SK-N-SH (cell line): ENCODE measurements around the gene CGB7. TPM values are rescaled to one million over a fixed set of nuclear protein-coding genes. Genes with fewer than 3 reads are reported as not detected.

Source experiments
- CTCF ChIA-PET: fragments of 300-600, 350-600 bp; formaldehyde crosslinking; extraction: SDS; loops from one replicate; lab custom pipeline; 2021; lab: Yijun Ruan, JAX
- POLR2A ChIA-PET: fragments of 350-600 bp; sonication (Branson Sonifier 250); formaldehyde crosslinking; extraction: SDS; loops from one replicate; lab custom pipeline; 2020; ENCODE audit warnings: antibody characterized with exemption, inconsistent platforms; lab: Yijun Ruan, JAX
- DNase-seq: peaks from one replicate; pipeline ENCODE4 v3.0.0; 2012
- H2AFZ ChIP-seq: fragments of 200-600 bp; sonication (generic); 2 replicates; pipeline ENCODE4 v1.8.1; 2016; ENCODE audit warnings: antibody characterized with exemption, mild to moderate bottlenecking, low read depth
- H3F3A ChIP-seq: fragments of 200-600 bp; sonication (generic); replicated peaks from 2 replicates; pipeline ENCODE3; 2016; ENCODE audit warnings: antibody characterized with exemption, mild to moderate bottlenecking; ENCODE audit not compliant: insufficient read depth
- H3K27ac ChIP-seq, 2 experiments: fragments of 200-500 bp in 1 of 2; fragments of 200-600 bp in 1 of 2; sonication (Bioruptor generic) in 1 of 2; sonication (generic), shearing (Covaris generic) in 1 of 2; 2 replicates each; pipeline versions ENCODE4 v1.5.1 to v1.6.1; 2014 to 2016; ENCODE audit warnings: low read depth in 2 of 2, inconsistent platforms in 1 of 2, low read length in 1 of 2, mild to moderate bottlenecking in 1 of 2, mixed read lengths in 1 of 2
- H3K27me3 ChIP-seq: fragments of 200-600 bp; sonication (generic), shearing (Covaris generic); 2 replicates; pipeline ENCODE4 v1.6.1; 2016; ENCODE audit warnings: mixed run types; ENCODE audit not compliant: insufficient read depth
- H3K36me3 ChIP-seq, 2 experiments: fragments of 200-500 bp in 1 of 2; fragments of 200-600 bp in 1 of 2; sonication (Bioruptor generic) in 1 of 2; sonication (generic) in 1 of 2; replicated peaks in 1 of 2; 2 replicates each; pipeline versions ENCODE3 to v1.5.1; 2014 to 2016; ENCODE audit warnings: low read length in 1 of 2, mild to moderate bottlenecking in 1 of 2; ENCODE audit not compliant: insufficient read depth in 2 of 2, control insufficient read depth in 1 of 2
- H3K4me1 ChIP-seq, 2 experiments: fragments of 200-500 bp in 1 of 2; fragments of 200-600 bp in 1 of 2; sonication (Bioruptor generic) in 1 of 2; sonication (generic), shearing (Covaris generic) in 1 of 2; 2 replicates each; pipeline versions ENCODE4 v1.5.1 to v1.6.1; 2014 to 2016; ENCODE audit warnings: low read depth in 1 of 2, low read length in 1 of 2, mixed run types in 1 of 2; ENCODE audit not compliant: insufficient read depth in 2 of 2, control insufficient read depth in 1 of 2
- H3K4me2 ChIP-seq: fragments of 200-600 bp; sonication (generic), shearing (Covaris generic); 2 replicates; pipeline ENCODE4 v1.6.1; 2017; ENCODE audit warnings: mixed run types
- H3K4me3 ChIP-seq, 2 experiments: fragments of 200-500 bp in 1 of 2; fragments of 200-600 bp in 1 of 2; sonication (Bioruptor generic) in 1 of 2; sonication (generic), shearing (Covaris generic) in 1 of 2; 2 replicates each; pipeline versions ENCODE4 v1.5.1 to v1.8.1; 2014 to 2016; ENCODE audit warnings: low read depth in 2 of 2, inconsistent platforms in 1 of 2, low read length in 1 of 2, mild to moderate bottlenecking in 1 of 2, mixed read lengths in 1 of 2, moderate library complexity in 1 of 2
- H3K79me2 ChIP-seq: fragments of 200-600 bp; sonication (generic); 2 replicates; pipeline ENCODE4 v1.8.1; 2017; ENCODE audit warnings: mild to moderate bottlenecking; ENCODE audit not compliant: insufficient read depth
- H3K9ac ChIP-seq: fragments of 200-600 bp; sonication (generic); 2 replicates; pipeline ENCODE4 v1.6.1; 2017; ENCODE audit warnings: mixed run types
- H3K9me2 ChIP-seq: fragments of 200-600 bp; sonication (generic); 2 replicates; pipeline ENCODE4 v1.6.1; 2017; ENCODE audit warnings: mixed run types
- H3K9me3 ChIP-seq: fragments of 200-600 bp; sonication (generic); 2 replicates; pipeline ENCODE4 v1.6.1; 2017; ENCODE audit warnings: mixed run types, mild to moderate bottlenecking, moderate library complexity
- H4K20me1 ChIP-seq: fragments of 200-600 bp; sonication (generic); 2 replicates; pipeline ENCODE4 v1.6.1; 2017; ENCODE audit warnings: mild to moderate bottlenecking, mixed run types; ENCODE audit not compliant: insufficient read depth
- EZH2phosphoT487 ChIP-seq: fragments of 200-600 bp; sonication (generic); IDR thresholded peaks from 2 replicates; pipeline ENCODE4 v1.6.1; 2017; ENCODE audit warnings: low read depth, mixed run types, mild to moderate bottlenecking, antibody characterized with exemption, moderate library complexity, borderline replicate concordance
- FOXJ3 ChIP-seq: sonication (generic); formaldehyde crosslinking; IDR thresholded peaks from 2 replicates; pipeline ENCODE4 v1.5.1; 2020; ENCODE audit warnings: mild to moderate bottlenecking, missing genetic modification reagents
- MXI1 ChIP-seq: IDR thresholded peaks from 2 replicates; pipeline ENCODE4 v1.6.1; 2012; ENCODE audit warnings: mild to moderate bottlenecking, low read depth, low read length, improper control_type of control experiment
- NFIC ChIP-seq: IDR thresholded peaks from 2 replicates; pipeline ENCODE4 v1.4.0; 2012; ENCODE audit warnings: borderline replicate concordance
- RCOR1 ChIP-seq: fragments of 150-350 bp; IDR thresholded peaks from 2 replicates; pipeline ENCODE4 v1.6.1; 2017; ENCODE audit warnings: antibody characterized with exemption, low read length
- SIN3A ChIP-seq: IDR thresholded peaks from 2 replicates; pipeline ENCODE4 v1.6.1; 2012; ENCODE audit warnings: low read depth, mild to moderate bottlenecking, low read length, moderate library complexity, borderline replicate concordance
- TCF12 ChIP-seq: IDR thresholded peaks from 2 replicates; pipeline ENCODE4 v1.4.0; 2012
- ZBTB33 ChIP-seq: IDR thresholded peaks from 2 replicates; pipeline ENCODE4 v1.4.0; 2012; ENCODE audit warnings: low read depth, borderline replicate concordance
- WGBS: methylation state at CpG from one replicate; pipeline ENCODE4 v1.1.6; 2017; ENCODE audit warnings: low lambda C conversion rate; 5-methylcytosine and 5-hydroxymethylcytosine counted together
- polyA plus RNA-seq, 3 experiments: library from polyadenylated mRNA; depleted of rRNA; stranded (reverse); fragments of >200 nt; gene quantifications; 2 replicates each; pipeline ENCODE4 v1.2.3, GENCODE V29; 2012
- TF ChIP-seq, protein P1 (sequence below): fragments of 150-350 bp; IDR thresholded peaks from 2 replicates; pipeline ENCODE4 v1.6.1; 2017; ENCODE audit warnings: antibody characterized with exemption, low read length, low read depth, borderline replicate concordance
- TF ChIP-seq, protein P2 (sequence below): IDR thresholded peaks from 2 replicates; pipeline ENCODE4 v1.4.0; 2012; ENCODE audit warnings: low read depth, borderline replicate concordance

The CGB7 gene
- polyA plus RNA-seq, 1 of the 3 experiments (the other 2 are of a cell fraction): 2.0 TPM

DNA sequence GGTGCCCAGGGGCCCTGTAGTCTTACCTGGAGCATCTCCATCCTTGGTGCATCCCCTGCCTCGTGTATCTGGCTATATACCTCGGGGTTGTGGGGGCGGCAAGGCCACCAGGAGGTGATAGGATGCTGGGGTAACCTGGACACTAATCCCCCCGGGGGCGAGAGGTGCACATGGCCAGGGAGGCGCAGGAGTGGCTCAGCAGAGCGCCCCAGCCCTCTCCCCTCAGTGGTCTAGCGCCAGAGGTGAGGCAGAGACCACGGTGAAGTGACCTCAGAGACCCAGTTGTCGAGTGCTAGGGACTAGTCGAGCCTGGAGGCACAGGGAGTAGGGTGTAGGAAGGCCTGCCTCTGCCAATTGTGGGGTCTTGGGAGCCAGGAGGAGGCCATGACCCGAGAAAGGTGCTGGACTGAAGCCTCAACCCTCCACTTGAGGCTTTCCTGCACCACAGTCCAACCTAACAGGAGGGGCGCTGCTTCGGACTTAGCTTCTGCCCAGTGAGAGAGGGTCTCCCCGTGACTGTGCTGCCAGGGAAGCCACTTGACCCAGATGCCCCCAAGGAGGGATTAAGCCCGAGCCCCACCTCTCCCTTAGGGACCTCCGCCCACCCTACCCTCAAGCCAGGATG lies 40.4 kb downstream of the CGB7 start, which contains the start of gene LHB:
TSS of gene LHB (minus strand) at position 51 of the 625 bp plus-strand sequence. CDS start at position 41, 10 bp downstream.
- no peaks in the 10 kb centered on the region for H4K20me1 ChIP-seq
- TF ChIP-seq NFIC: no peak
- TF ChIP-seq, all 33 proteins: peak for 0
- Histone ChIP-seq H3K4me1 (peaks cover 0 to 35% of the 10 kb centered on the region in 2 experiments; a peak in 1 of 4 replicates), H3K36me3 (peaks cover 0 to 24% of the 10 kb centered on the region in 2 experiments), H3K9me2 (no peaks in the 10 kb centered on the region), H3K27ac (no peak within 1 kb of the TSS), H3K79me2 (no peaks in the 10 kb centered on the region), H3K27me3 (no peaks in the 10 kb centered on the region), H3K9me3 (no peaks in the 10 kb centered on the region), H3K4me2 (peak within 1 kb of the TSS; percentile 79), H3F3A (peaks cover 24% of the 10 kb centered on the region), H3K9ac (peak within 1 kb of the TSS; percentile 18; the same call in 1 of the 2 replicates), H2AFZ (no peak within 1 kb of the TSS), H3K4me3 (peak within 1 kb of the TSS; percentile 46 to 60)
- ChIA-PET CTCF (interaction anchor here (0.9 to 3.3 kb wide), 9 partner anchors 8 to 57 kb away, joined by 3 to 17 read pairs (median 5); partner anchors contain the start of genes GYS1 and RUVBL2), POLR2A (interaction anchor here (1.5 kb wide), 1 partner anchor 8 kb away, joined by 7 read pairs; no protein-coding TSS in a partner anchor)
- peak; percentile 42 for DNase-seq
- WGBS: 89% methylated on average over 9 of the region's 17 CpGs

GRCh38 chr19:49016067-49016839 lies 41.3 kb downstream of the CGB7 start:
- ChIA-PET POLR2A (no interaction called here), CTCF (interaction anchor here (1.4 kb wide), 1 partner anchor 16 kb away, joined by 3 read pairs; no protein-coding TSS in a partner anchor)
- Histone ChIP-seq H3K9ac (no peak overlapping the region), H2AFZ (no peak overlapping the region), H3K4me3 (no peak overlapping the region), H3K4me1 (peaks cover 0 to 35% of the 10 kb centered on the region in 2 experiments; a peak in 1 of 4 replicates), H3K9me2 (no peaks in the 10 kb centered on the region), H3K9me3 (no peaks in the 10 kb centered on the region), H3K79me2 (no peaks in the 10 kb centered on the region), H3K36me3 (peaks cover 0 to 32% of the 10 kb centered on the region in 2 experiments), H3K4me2 (no peak overlapping the region), H3K27me3 (no peaks in the 10 kb centered on the region), H3F3A (peaks cover 17% of the 10 kb centered on the region), H3K27ac (no peak overlapping the region), H4K20me1 (no peaks in the 10 kb centered on the region)
- WGBS: 47% methylated on average over 3 of the region's 29 CpGs
- no peak for DNase-seq
- TF ChIP-seq TCF12 (no peak), SIN3A (no peak), ZBTB33 (no peak), RCOR1 (no peak), FOXJ3 (CRISPR knock-in tag) (no peak), MXI1 (no peak), EZH2phosphoT487 (no peak)
- TF ChIP-seq, protein P1, sequence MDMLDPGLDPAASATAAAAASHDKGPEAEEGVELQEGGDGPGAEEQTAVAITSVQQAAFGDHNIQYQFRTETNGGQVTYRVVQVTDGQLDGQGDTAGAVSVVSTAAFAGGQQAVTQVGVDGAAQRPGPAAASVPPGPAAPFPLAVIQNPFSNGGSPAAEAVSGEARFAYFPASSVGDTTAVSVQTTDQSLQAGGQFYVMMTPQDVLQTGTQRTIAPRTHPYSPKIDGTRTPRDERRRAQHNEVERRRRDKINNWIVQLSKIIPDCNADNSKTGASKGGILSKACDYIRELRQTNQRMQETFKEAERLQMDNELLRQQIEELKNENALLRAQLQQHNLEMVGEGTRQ: no peak
- TF ChIP-seq, protein P2, sequence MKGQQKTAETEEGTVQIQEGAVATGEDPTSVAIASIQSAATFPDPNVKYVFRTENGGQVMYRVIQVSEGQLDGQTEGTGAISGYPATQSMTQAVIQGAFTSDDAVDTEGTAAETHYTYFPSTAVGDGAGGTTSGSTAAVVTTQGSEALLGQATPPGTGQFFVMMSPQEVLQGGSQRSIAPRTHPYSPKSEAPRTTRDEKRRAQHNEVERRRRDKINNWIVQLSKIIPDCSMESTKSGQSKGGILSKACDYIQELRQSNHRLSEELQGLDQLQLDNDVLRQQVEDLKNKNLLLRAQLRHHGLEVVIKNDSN: no peak
- TF ChIP-seq, all 33 proteins: peak for 0
